PC-9 (cell line): ENCODE data around the gene FAM83G. TPM values are rescaled to one million over a fixed set of nuclear protein-coding genes. Genes with fewer than 3 reads are reported as not detected.
"Not testable (repeated sequence)": the region's sequence is repeated elsewhere in the genome, so short reads cannot be mapped to it uniquely, and the experiment has no call there.

Experiments
- BruUV-seq: library from RNA; stranded (reverse); fragments of 400-500 nt; replicated peaks from 2 replicates; lab custom pipeline; 2021; lab: Mats Ljungman, UMichigan
- CTCF ChIA-PET: fragments of 300-600 bp; sonication (Branson Sonifier 250); formaldehyde crosslinking; loops from one replicate; lab custom pipeline; 2022; ENCODE audit warnings: antibody characterized with exemption; lab: Charles Lee
- POLR2A ChIA-PET: fragments of 300-600 bp; sonication (Branson Sonifier 250); formaldehyde crosslinking; loops from one replicate; lab custom pipeline; 2022; ENCODE audit warnings: antibody characterized with exemption; ENCODE audit not compliant: unreplicated experiment; lab: Charles Lee
- DNase-seq, 2 experiments: peaks; one replicate each; pipeline versions ENCODE4 v3.0.0 to v3.0.0-alpha.2; 2015 to 2022; ENCODE audit warnings: mixed read lengths in 1 of 2
- H2AFZ ChIP-seq: fragments of 200-600 bp; sonication (generic); 2 replicates; pipeline ENCODE4 v1.8.1; 2017; ENCODE audit warnings: antibody characterized with exemption
- H3F3A ChIP-seq: fragments of 200-600 bp; sonication (generic); 2 replicates; pipeline ENCODE4 v1.8.1; 2017; ENCODE audit warnings: antibody characterized with exemption, mild to moderate bottlenecking, low read depth; ENCODE audit not compliant: insufficient read depth
- H3K27ac ChIP-seq: fragments of 200-600 bp; sonication (generic); 2 replicates; pipeline ENCODE4 v1.6.1; 2016; ENCODE audit warnings: mixed run types
- H3K27me3 ChIP-seq: fragments of 200-600 bp; sonication (generic); 2 replicates; pipeline ENCODE4 v1.6.1; 2016; ENCODE audit warnings: low read depth, mixed run types; ENCODE audit not compliant: insufficient read depth
- H3K36me3 ChIP-seq: fragments of 200-600 bp; sonication (generic); 2 replicates; pipeline ENCODE4 v1.6.1; 2016; ENCODE audit warnings: low read depth, mixed run types
- H3K4me1 ChIP-seq: fragments of 200-600 bp; sonication (generic); replicated peaks from 2 replicates; pipeline ENCODE4 v1.6.1; 2016; ENCODE audit warnings: mixed run types; ENCODE audit not compliant: insufficient read depth
- H3K4me2 ChIP-seq: fragments of 200-600 bp; sonication (generic); 2 replicates; pipeline ENCODE4 v1.6.1; 2017; ENCODE audit warnings: mixed run types
- H3K4me3 ChIP-seq: fragments of 200-600 bp; sonication (generic); 2 replicates; pipeline ENCODE4 v1.6.1; 2016; ENCODE audit warnings: mixed run types
- H3K79me2 ChIP-seq: fragments of 200-600 bp; sonication (generic); 2 replicates; pipeline ENCODE4 v1.6.1; 2017; ENCODE audit warnings: low read depth, mixed run types
- H3K9me2 ChIP-seq: fragments of 200-600 bp; sonication (generic); 2 replicates; pipeline ENCODE4 v1.8.1; 2017; ENCODE audit warnings: mild to moderate bottlenecking; ENCODE audit not compliant: insufficient read depth
- H3K9me3 ChIP-seq: fragments of 200-600 bp; sonication (generic); 2 replicates; pipeline ENCODE4 v1.8.1; 2016; ENCODE audit warnings: low read depth; ENCODE audit not compliant: insufficient read depth
- H4K20me1 ChIP-seq: fragments of 200-600 bp; sonication (generic); 2 replicates; pipeline ENCODE4 v1.8.1; 2017; ENCODE audit not compliant: insufficient read depth
- intact Hi-C: fragments of 100-400 bp; cut with micrococcal nuclease; formaldehyde crosslinking; loops from one replicate; pipeline ENCODE4 v1.10.0; 2022; ENCODE audit not compliant: unreplicated experiment
- total RNA-seq: library from RNA; stranded (reverse); gene quantifications from 2 replicates; pipeline ENCODE4 v1.2.3, GENCODE V29; 2021

Gene FAM83G
- total RNA-seq, 1 experiment from 2014 or later, result 30.2 TPM

GRCh38 chr17:19042369-19042768 lies 37.8 kb upstream of the FAM83G start:
- H3K27me3 ChIP-seq, H3K79me2 ChIP-seq, H3K4me1 ChIP-seq, BruUV-seq, H3K36me3 ChIP-seq, DNase-seq, H2AFZ ChIP-seq, H3K4me2 ChIP-seq, intact Hi-C loops, H3K9me3 ChIP-seq, H3K27ac ChIP-seq, H3K4me3 ChIP-seq, POLR2A ChIA-PET, CTCF ChIA-PET, H4K20me1 ChIP-seq, H3K9me2 ChIP-seq, H3F3A ChIP-seq: not testable (repeated sequence)

DNA sequence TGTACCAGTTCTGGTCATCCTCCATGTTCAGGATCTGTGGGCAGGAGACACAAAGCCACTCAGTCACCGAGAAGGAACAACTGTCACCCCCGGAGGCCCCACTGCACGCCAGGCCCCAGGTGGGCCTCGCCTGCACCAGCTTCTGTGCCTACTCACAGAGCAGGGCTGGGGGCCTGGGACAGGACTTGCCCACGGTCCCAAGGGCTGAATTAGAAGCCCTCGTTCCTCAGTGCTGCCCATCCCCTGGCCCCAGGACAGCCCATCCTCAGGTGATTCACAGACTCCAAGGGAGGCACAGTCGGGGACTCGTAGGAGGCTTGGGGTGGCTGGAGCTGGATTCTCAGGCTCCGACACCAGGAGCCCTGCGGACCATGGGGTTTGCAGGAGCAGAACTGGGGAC lies 37.3 kb upstream of the FAM83G start:
- H3K79me2 ChIP-seq, H4K20me1 ChIP-seq, H3K27me3 ChIP-seq, H3K4me1 ChIP-seq, H2AFZ ChIP-seq, H3K9me3 ChIP-seq, intact Hi-C loops, H3K4me2 ChIP-seq, BruUV-seq, H3F3A ChIP-seq, CTCF ChIA-PET, POLR2A ChIA-PET, DNase-seq, H3K9me2 ChIP-seq, H3K27ac ChIP-seq, H3K36me3 ChIP-seq, H3K4me3 ChIP-seq: not testable (repeated sequence)

GRCh38 chr17:19040350-19040749 lies 35.8 kb upstream of the FAM83G start:
- H3K79me2 ChIP-seq, DNase-seq, POLR2A ChIA-PET, BruUV-seq, intact Hi-C loops, H3K9me2 ChIP-seq, H3K27ac ChIP-seq, H3K4me2 ChIP-seq, H3F3A ChIP-seq, H3K9me3 ChIP-seq, H2AFZ ChIP-seq, H4K20me1 ChIP-seq, H3K27me3 ChIP-seq, H3K36me3 ChIP-seq, H3K4me1 ChIP-seq, H3K4me3 ChIP-seq, CTCF ChIA-PET: not testable (repeated sequence)

DNA sequence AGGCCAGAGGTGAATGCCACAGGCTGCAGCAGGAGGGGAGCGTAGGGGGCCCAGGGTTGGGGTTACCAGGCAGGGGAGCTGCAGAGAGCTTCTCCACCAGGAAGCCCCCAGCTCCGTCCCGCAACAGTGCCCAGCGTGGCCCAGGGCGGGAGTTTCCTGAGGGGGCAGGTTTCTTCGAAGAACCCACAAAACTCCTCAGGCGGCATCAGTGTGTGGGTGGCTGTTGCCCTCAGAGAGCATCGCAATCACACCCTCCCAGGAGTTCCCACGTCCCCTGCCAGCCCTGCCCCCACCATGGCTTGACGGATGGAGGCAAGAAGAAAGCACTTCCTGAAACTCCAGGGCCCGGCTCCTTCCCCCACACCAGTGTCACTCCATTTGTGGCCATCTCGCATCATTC lies 34.2 kb upstream of the FAM83G start:
- CTCF ChIA-PET, H3K27ac ChIP-seq, POLR2A ChIA-PET, H2AFZ ChIP-seq, H3K79me2 ChIP-seq, DNase-seq, H3K4me2 ChIP-seq, H4K20me1 ChIP-seq, H3K36me3 ChIP-seq, H3K9me2 ChIP-seq, H3K4me3 ChIP-seq, H3K4me1 ChIP-seq, H3K27me3 ChIP-seq, H3K9me3 ChIP-seq, intact Hi-C loops, BruUV-seq, H3F3A ChIP-seq: not testable (repeated sequence)

DNA sequence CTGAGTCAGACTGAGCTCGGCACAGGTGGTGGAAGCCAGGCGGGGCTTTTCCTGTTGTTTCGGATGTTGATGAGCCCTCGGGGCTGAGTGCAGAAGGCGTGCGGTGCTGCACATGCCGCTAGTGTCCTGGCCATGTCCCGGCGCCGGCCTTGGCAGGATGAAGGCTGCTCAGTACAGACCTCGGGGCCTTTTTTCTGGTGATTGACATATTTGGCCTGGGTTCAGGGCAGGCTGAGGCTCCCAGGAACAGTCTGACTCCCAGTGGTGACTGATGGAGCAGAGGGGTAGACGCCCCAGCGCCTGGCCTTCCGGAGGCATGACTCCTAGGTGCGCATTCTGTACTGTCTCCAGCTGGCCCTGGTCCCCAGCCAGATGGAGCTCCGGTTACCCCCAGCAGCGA lies 33.4 kb upstream of the FAM83G start:
- H3K36me3 ChIP-seq, CTCF ChIA-PET, H2AFZ ChIP-seq, H3K4me1 ChIP-seq, H3K9me2 ChIP-seq, DNase-seq, BruUV-seq, H3K27me3 ChIP-seq, H3K4me3 ChIP-seq, H3K79me2 ChIP-seq, H3K4me2 ChIP-seq, H3K9me3 ChIP-seq, H3K27ac ChIP-seq, H4K20me1 ChIP-seq, H3F3A ChIP-seq, POLR2A ChIA-PET, intact Hi-C loops: not testable (repeated sequence)

DNA sequence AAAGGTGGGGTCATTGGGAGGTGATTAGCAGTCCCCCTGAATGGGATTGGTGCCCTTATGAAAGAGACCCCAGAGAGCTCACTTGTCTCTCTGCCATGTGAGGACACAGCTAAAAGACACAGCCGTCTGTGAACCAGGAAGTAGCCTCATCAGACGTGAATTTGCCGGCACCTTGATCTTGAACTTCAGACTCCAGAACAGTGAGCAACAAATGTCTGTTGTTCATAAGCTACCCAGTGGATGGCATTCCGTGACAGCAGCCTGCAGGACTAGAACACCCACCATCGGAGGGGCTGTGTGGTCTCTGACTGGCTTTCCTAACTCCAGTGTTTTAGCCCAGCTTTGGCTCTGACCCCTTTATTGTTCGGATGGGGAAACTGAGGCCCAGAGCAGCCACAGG lies 33.0 kb upstream of the FAM83G start:
- H3K27me3 ChIP-seq, H2AFZ ChIP-seq, POLR2A ChIA-PET, H3K27ac ChIP-seq, BruUV-seq, CTCF ChIA-PET, H3K79me2 ChIP-seq, DNase-seq, H3K4me3 ChIP-seq, H3K9me2 ChIP-seq, H4K20me1 ChIP-seq, H3K4me2 ChIP-seq, H3K9me3 ChIP-seq, H3K4me1 ChIP-seq, H3K36me3 ChIP-seq, intact Hi-C loops, H3F3A ChIP-seq: not testable (repeated sequence)

GRCh38 chr17:19036186-19036585 lies 31.6 kb upstream of the FAM83G start:
- H3K27ac ChIP-seq, H4K20me1 ChIP-seq, CTCF ChIA-PET, H3K9me2 ChIP-seq, H3K4me3 ChIP-seq, BruUV-seq, H3K79me2 ChIP-seq, H3K27me3 ChIP-seq, DNase-seq, H3K9me3 ChIP-seq, H3K4me1 ChIP-seq, H2AFZ ChIP-seq, H3K36me3 ChIP-seq, POLR2A ChIA-PET, intact Hi-C loops, H3K4me2 ChIP-seq, H3F3A ChIP-seq: not testable (repeated sequence)
